Vagina (tissue), 2 donors: ENCODE data around the gene ACSL6. TPM values are rescaled to one million over a fixed set of nuclear protein-coding genes. Genes with fewer than 3 reads are reported as not detected.

Experiments used
- DNase-seq, 2 donors: peaks; one replicate each; pipeline ENCODE4 v3.0.0-alpha.2; 2017; ENCODE audit errors: extremely low spot score in 2 of 2
- H3K27ac ChIP-seq: fragments of 200-600 bp; sonication (generic); one replicate; pipeline ENCODE4 v1.5.1; 2019
- H3K27me3 ChIP-seq: fragments of 200-600 bp; sonication (generic); one replicate; pipeline ENCODE4 v1.5.1; 2019
- H3K36me3 ChIP-seq, 2 donors: fragments of 200-600 bp; sonication (generic); one replicate each; pipeline ENCODE4 v1.5.1; 2017 to 2019
- H3K4me1 ChIP-seq: fragments of 200-600 bp; sonication (generic); one replicate; pipeline ENCODE4 v1.5.1; 2019
- H3K4me3 ChIP-seq, 2 donors: fragments of 200-600 bp; sonication (generic); 1 replicate in 1 of 2; 2 replicates in 1 of 2; pipeline ENCODE4 v1.5.1; 2016 to 2019
- H3K9me3 ChIP-seq: fragments of 200-600 bp; sonication (generic); one replicate; pipeline ENCODE4 v1.5.1; 2019
- CTCF ChIP-seq, 3 experiments: fragments of 450-650 bp in 2 of 3; fragments of 200-600 bp in 1 of 3; sonication (generic) in 1 of 3; IDR thresholded peaks; one replicate each; pipeline ENCODE4 v1.5.1; 2017 to 2019; ENCODE audit warnings: antibody characterized with exemption in 3 of 3, mild to moderate bottlenecking in 2 of 3, moderate library complexity in 2 of 3
- POLR2A ChIP-seq, 2 donors: fragments of 450-650 bp; IDR thresholded peaks; one replicate each; pipeline ENCODE4 v1.6.1; 2017; ENCODE audit warnings: antibody characterized with exemption in 2 of 2, mild to moderate bottlenecking in 2 of 2, moderate library complexity in 2 of 2
- POLR2AphosphoS5 ChIP-seq, 2 donors: sonication (generic); formaldehyde crosslinking; IDR thresholded peaks; one replicate each; pipeline ENCODE4 v1.9.0; 2017; ENCODE audit warnings: antibody characterized with exemption in 2 of 2, mild to moderate bottlenecking in 2 of 2, low read depth in 1 of 2; ENCODE audit not compliant: insufficient read depth in 1 of 2
- intact Hi-C: fragments of 100-400 bp; cut with DNase I; formaldehyde crosslinking; loops from one replicate; pipeline ENCODE4 v1.15.1; 2023
- total RNA-seq: library from RNA; depleted of rRNA; stranded (reverse); fragments of >200 nt; gene quantifications from one replicate; pipeline ENCODE4 v1.2.3, GENCODE V29; 2016

ACSL6 gene
- total RNA-seq, 1 donor from 2014 or later: 0.49 TPM

DNA sequence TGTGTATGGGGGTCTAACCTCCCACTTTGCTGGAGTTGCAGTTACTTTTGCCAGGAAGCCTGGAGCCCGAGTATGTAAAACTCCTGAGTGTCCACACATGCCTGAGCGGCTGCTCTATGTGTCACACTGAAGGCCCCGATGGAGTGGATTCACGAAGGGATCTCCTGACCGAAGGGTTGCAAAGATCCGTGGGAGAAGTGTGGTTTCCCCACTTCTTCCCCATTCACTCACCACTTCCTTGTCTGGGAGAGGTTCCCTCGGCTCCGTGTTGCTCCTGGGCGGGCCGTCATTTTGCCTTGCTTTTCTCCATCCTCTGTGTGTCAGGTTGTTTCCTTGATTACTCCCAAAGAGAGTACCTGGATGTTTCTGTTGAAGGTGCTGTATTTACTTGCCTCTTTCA is 32.7 kb upstream of the ACSL6 start:
- H3K4me3 ChIP-seq: no peak overlapping the region
- no peaks in the 10 kb centered on the region for H3K4me1 ChIP-seq
- H3K27ac ChIP-seq: no peak overlapping the region
- intact Hi-C loops: no loop called here
- no peaks in the 10 kb centered on the region for H3K9me3 ChIP-seq
- TF ChIP-seq CTCF (IDR thresholded peaks at IDR 0.05): no peak
- no peaks in the 10 kb centered on the region for H3K27me3 ChIP-seq
- H3K36me3 ChIP-seq: no peaks in the 10 kb centered on the region
- peak in 1 of 2 donors; percentile 82 for DNase-seq

- no peaks in the 10 kb centered on the region for H3K27me3 ChIP-seq
- TF ChIP-seq CTCF (IDR thresholded peaks at IDR 0.05) (no peak), POLR2AphosphoS5 (IDR thresholded peaks at IDR 0.05; ENCODE audit: insufficient read depth in 1 of 2, low read depth in 1 of 2) (no peak), POLR2A (IDR thresholded peaks at IDR 0.05) (no peak)
- H3K9me3 ChIP-seq: no peaks in the 10 kb centered on the region
- no peak overlapping the region for H3K27ac ChIP-seq
- DNase-seq: no peak
- no peak overlapping the region for H3K4me3 ChIP-seq
- no peaks in the 10 kb centered on the region for H3K36me3 ChIP-seq
- intact Hi-C loops: no loop called here
- no peaks in the 10 kb centered on the region for H3K4me1 ChIP-seq
These were observed 25.9 kb upstream of the ACSL6 start for GRCh38 chr5:132037353-132037752.

DNA sequence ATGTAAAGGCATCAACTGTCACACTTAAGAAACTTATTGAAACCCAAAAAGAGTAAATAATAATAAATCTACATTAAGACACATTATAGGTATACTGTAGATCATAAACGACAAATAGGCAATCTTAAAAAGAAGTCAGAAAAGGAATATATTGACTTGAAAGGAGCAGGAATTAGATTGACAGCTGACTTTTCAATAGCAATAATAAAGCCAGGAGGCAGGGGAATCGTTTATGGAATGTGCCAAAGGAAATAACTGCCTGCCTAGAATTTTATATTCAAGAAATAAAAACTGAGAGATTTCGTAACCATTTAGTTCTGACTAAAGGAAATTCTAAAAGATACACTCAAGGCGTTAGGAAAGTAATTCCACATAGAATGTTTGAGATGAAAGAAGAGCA is 21.7 kb upstream of the ACSL6 start:
- Histone ChIP-seq H3K4me1 (no peaks in the 10 kb centered on the region), H3K27me3 (no peaks in the 10 kb centered on the region), H3K4me3 (no peak overlapping the region), H3K36me3 (no peaks in the 10 kb centered on the region), H3K9me3 (no peaks in the 10 kb centered on the region), H3K27ac (no peak overlapping the region)
- no peak for DNase-seq
- intact Hi-C loops: no loop called here
- TF ChIP-seq CTCF (IDR thresholded peaks at IDR 0.05) (no peak), POLR2A (IDR thresholded peaks at IDR 0.05) (no peak), POLR2AphosphoS5 (IDR thresholded peaks at IDR 0.05; ENCODE audit: insufficient read depth in 1 of 2, low read depth in 1 of 2) (no peak)

DNA sequence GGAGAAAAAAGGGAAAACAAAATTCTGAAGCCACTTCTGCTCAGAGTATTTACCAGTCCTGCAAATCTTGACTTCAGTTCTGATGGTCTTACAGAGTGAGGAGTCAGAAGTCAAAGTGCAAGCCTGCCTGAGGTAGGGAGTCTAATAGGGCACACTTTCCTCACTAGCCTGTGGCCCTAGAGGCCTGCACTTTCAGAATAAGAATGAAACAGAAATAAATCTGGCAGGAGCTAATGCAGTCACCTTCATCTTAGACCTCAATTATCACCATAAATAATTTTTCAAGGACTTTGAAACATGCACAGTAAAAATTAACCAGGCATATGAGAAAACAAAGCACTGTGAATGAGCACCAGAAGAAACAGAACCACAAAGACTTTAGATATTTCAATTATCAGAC is 20.7 kb upstream of the ACSL6 start:
- no peaks in the 10 kb centered on the region for H3K9me3 ChIP-seq
- H3K27ac ChIP-seq: no peak overlapping the region
- no peak for DNase-seq
- no peak overlapping the region for H3K4me3 ChIP-seq
- no peaks in the 10 kb centered on the region for H3K27me3 ChIP-seq
- no peaks in the 10 kb centered on the region for H3K4me1 ChIP-seq
- H3K36me3 ChIP-seq: no peaks in the 10 kb centered on the region
- intact Hi-C loops: no loop called here
- TF ChIP-seq CTCF (IDR thresholded peaks at IDR 0.05) (no peak), POLR2A (IDR thresholded peaks at IDR 0.05) (no peak), POLR2AphosphoS5 (IDR thresholded peaks at IDR 0.05; ENCODE audit: insufficient read depth in 1 of 2, low read depth in 1 of 2) (no peak)

- H3K9me3 ChIP-seq: no peaks in the 10 kb centered on the region
- TF ChIP-seq POLR2AphosphoS5 (IDR thresholded peaks at IDR 0.05; ENCODE audit: insufficient read depth in 1 of 2, low read depth in 1 of 2) (no peak), CTCF (IDR thresholded peaks at IDR 0.05) (no peak), POLR2A (IDR thresholded peaks at IDR 0.05) (no peak)
- no peaks in the 10 kb centered on the region for H3K36me3 ChIP-seq
- H3K27ac ChIP-seq: no peak overlapping the region
- intact Hi-C loops: no loop called here
- H3K4me3 ChIP-seq: no peak overlapping the region
- no peaks in the 10 kb centered on the region for H3K4me1 ChIP-seq
- no peak for DNase-seq
- no peaks in the 10 kb centered on the region for H3K27me3 ChIP-seq
These were observed 19.2 kb upstream of the ACSL6 start for GRCh38 chr5:132030610-132031009.
